Measurements from ENCODE around the gene TMED5.

DNA sequence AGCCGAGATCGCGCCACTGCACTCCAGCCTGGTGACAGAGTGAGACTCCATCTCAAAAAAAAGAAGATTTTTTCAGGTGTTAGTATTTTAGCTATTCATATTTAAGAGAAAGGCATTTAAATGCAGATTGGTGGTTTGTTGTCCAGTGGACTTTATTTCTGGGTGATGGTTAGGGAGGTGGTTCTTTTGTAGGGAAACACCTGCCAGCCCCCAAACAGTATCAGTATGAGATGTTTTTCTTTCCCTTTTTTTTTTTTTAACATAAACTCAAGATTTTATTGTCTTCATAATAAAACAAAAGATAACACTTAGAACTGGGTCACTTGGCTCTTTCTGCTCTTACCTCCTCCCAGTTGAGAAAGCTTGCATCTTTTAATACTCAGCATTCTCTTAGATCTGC is 10.2 kb upstream of the TMED5 start:
- TF ChIP-seq, protein P1, sequence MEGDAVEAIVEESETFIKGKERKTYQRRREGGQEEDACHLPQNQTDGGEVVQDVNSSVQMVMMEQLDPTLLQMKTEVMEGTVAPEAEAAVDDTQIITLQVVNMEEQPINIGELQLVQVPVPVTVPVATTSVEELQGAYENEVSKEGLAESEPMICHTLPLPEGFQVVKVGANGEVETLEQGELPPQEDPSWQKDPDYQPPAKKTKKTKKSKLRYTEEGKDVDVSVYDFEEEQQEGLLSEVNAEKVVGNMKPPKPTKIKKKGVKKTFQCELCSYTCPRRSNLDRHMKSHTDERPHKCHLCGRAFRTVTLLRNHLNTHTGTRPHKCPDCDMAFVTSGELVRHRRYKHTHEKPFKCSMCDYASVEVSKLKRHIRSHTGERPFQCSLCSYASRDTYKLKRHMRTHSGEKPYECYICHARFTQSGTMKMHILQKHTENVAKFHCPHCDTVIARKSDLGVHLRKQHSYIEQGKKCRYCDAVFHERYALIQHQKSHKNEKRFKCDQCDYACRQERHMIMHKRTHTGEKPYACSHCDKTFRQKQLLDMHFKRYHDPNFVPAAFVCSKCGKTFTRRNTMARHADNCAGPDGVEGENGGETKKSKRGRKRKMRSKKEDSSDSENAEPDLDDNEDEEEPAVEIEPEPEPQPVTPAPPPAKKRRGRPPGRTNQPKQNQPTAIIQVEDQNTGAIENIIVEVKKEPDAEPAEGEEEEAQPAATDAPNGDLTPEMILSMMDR (IDR thresholded peaks at IDR 0.05; ENCODE audit: poor library complexity, severe bottlenecking), result no peak
- TF ChIP-seq MXI1 (conservative IDR thresholded peaks at IDR 0.05; ENCODE audit: poor library complexity, severe bottlenecking), result no peak
